Stomach smooth muscle (tissue), 2 donors: ENCODE measurements around the gene CCDC17.
A peak's percentile ranks its signal among the peaks of the same experiment; 100 is the strongest.

Source experiments
- H3K27ac ChIP-seq: one replicate; pipeline ENCODE4 v1.7.0; 2013; ENCODE audit warnings: mild to moderate bottlenecking, low read length, inconsistent platforms
- H3K27me3 ChIP-seq, 2 donors: one replicate each; pipeline ENCODE4 v1.7.0; 2013; ENCODE audit warnings: low read length in 2 of 2; ENCODE audit not compliant: insufficient read depth in 2 of 2, control insufficient read depth in 1 of 2
- H3K36me3 ChIP-seq, 2 donors: one replicate each; pipeline ENCODE4 v1.7.0; 2013; ENCODE audit warnings: low read length in 2 of 2; ENCODE audit not compliant: control insufficient read depth in 2 of 2, insufficient read depth in 2 of 2
- H3K4me1 ChIP-seq: one replicate; pipeline ENCODE4 v1.7.0; 2013; ENCODE audit warnings: low read length; ENCODE audit not compliant: control insufficient read depth, insufficient read depth
- H3K4me3 ChIP-seq, 2 donors: one replicate each; pipeline ENCODE4 v1.7.0; 2013; ENCODE audit warnings: low read length in 2 of 2
- H3K9ac ChIP-seq, 2 donors: one replicate each; pipeline ENCODE4 v1.7.0; 2013; ENCODE audit warnings: low read length in 2 of 2, mild to moderate bottlenecking in 1 of 2
- H3K9me3 ChIP-seq, 2 donors: one replicate each; pipeline ENCODE4 v1.7.0; 2013; ENCODE audit warnings: low read length in 2 of 2; ENCODE audit not compliant: control insufficient read depth in 2 of 2
- donor health status: healthy.
- donor health status: Pancreatic carcinoma.

CCDC17 gene

DNA sequence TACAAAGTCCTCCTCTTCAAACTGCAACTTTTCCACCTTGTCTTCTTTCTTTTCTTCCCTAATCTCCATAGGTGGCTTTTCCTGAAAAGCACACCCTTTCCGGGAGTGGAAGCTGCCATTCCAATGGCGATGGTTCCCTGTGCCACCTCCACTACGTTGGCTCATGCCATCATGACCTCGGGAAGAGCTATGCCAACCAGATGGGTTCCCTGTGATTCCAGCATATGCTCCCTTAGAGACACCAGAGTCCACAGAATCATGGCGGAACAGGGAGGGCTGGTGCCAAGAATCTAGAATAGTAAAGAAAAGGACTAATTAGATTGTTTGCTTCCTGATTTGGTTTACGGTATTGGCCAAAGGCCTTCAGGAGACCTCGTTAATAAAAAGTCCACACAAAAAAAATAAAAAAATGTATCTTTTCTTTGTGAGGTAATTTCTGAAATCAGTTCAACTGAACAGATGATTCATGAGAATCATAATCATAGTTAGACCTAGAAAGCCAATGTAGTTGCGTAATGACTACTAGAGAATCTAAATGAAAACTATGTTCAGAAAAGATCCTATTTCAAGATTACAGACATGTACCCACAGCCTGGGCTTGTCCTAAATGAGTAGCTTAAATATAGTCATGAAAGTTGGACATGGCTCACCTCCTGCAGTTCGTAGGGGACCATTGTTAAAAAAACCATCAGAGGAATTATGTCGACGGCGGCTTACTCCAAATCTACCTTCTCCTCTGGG lies 30.9 kb upstream of the CCDC17 start:
- H3K36me3 ChIP-seq, result peaks cover 50 to 51% of the 10 kb centered on the region in 2 donors
- H3K9ac ChIP-seq, result no peak overlapping the region
- H3K4me3 ChIP-seq, result no peak overlapping the region
- H3K4me1 ChIP-seq, result no peaks in the 10 kb centered on the region
- H3K9me3 ChIP-seq, result no peaks in the 10 kb centered on the region
- no peak overlapping the region for H3K27ac ChIP-seq
- no peaks in the 10 kb centered on the region for H3K27me3 ChIP-seq

GRCh38 chr1:45647248-45648021 lies 23.6 kb upstream of the CCDC17 start:
- peak overlapping the region in 1 of 2 donors; percentile 11 for H3K9ac ChIP-seq
- peaks cover 6% of the 10 kb centered on the region for H3K4me1 ChIP-seq
- H3K9me3 ChIP-seq, result no peaks in the 10 kb centered on the region
- H3K36me3 ChIP-seq, result peaks cover 12 to 17% of the 10 kb centered on the region in 2 donors
- H3K4me3 ChIP-seq, result peak overlapping the region; percentile 22 to 28
- no peaks in the 10 kb centered on the region for H3K27me3 ChIP-seq
- H3K27ac ChIP-seq, result peak overlapping the region; percentile 18

DNA sequence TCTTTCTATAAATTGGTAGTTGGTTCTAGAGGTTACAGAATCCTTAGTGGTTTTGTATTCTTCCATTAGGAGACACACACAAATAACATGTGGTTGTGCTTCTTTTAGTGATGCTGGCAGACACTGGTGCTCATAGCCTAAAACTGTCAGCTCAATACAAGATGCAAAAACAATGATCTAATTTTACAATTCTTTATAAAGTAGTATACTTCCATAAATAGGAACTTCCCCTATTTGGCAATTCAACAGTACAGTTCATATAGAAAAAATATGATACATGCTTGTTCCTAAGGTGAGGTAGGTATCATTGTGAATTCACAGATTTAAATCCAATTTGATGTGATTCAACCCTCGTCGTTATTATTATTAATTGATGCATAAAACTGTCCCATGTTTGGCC lies 20.8 kb upstream of the CCDC17 start:
- Histone ChIP-seq H3K9me3 (no peaks in the 10 kb centered on the region), H3K4me1 (peaks cover 6% of the 10 kb centered on the region), H3K27me3 (no peaks in the 10 kb centered on the region), H3K27ac (no peak overlapping the region), H3K36me3 (peaks cover 13 to 18% of the 10 kb centered on the region in 2 donors), H3K4me3 (no peak overlapping the region), H3K9ac (no peak overlapping the region)

DNA sequence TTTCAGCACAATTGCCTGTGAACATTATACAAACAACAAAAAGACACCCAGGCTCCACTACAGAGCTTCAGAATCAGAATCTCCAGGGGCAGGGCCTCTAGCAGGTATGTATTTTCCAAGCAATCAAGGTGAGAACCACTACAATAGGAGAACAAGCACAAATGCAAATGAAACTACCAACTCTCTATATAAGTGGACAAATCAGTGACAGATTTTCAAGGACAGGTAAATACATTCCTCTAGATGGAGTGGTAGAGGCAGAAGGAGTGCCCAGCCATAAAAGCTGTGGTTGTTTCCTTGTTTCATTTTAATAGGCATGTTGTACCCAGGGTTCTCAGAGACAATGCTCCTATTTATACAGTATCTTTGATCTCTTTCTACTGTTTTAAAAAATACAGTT lies 20.1 kb upstream of the CCDC17 start:
- Histone ChIP-seq H3K36me3 (peaks cover 15 to 21% of the 10 kb centered on the region in 2 donors), H3K27ac (no peak overlapping the region), H3K9ac (no peak overlapping the region), H3K27me3 (no peaks in the 10 kb centered on the region), H3K4me1 (peaks cover 6% of the 10 kb centered on the region), H3K4me3 (no peak overlapping the region), H3K9me3 (no peaks in the 10 kb centered on the region)

DNA sequence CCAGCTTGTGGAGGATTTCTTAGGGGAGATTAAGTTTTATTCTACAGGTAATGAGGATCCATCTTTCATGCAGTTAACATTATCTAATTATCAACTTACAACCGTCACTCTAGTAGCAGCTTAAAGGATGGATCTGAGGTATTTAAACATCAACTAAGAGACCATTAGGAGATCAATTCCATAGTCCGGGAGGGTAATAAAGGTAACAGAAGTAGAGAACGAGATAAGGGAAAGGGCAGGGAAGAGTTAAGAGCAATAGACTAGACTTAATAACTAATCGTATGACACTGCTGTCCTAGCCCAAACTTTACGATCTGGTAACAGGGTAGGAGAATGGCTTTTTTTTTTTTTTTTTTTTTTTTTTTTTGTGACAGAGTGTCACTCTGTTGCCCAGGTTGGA lies 19.5 kb upstream of the CCDC17 start:
- H3K36me3 ChIP-seq, result peaks cover 18 to 25% of the 10 kb centered on the region in 2 donors
- peaks cover 6% of the 10 kb centered on the region for H3K4me1 ChIP-seq
- no peaks in the 10 kb centered on the region for H3K27me3 ChIP-seq
- no peaks in the 10 kb centered on the region for H3K9me3 ChIP-seq
- H3K27ac ChIP-seq, result no peak overlapping the region
- no peak overlapping the region for H3K9ac ChIP-seq
- H3K4me3 ChIP-seq, result no peak overlapping the region

GRCh38 chr1:45640293-45640692 lies 16.4 kb upstream of the CCDC17 start:
- no peak overlapping the region for H3K9ac ChIP-seq
- no peak overlapping the region for H3K27ac ChIP-seq
- no peaks in the 10 kb centered on the region for H3K4me1 ChIP-seq
- no peaks in the 10 kb centered on the region for H3K9me3 ChIP-seq
- H3K27me3 ChIP-seq, result no peaks in the 10 kb centered on the region
- no peak overlapping the region for H3K4me3 ChIP-seq
- H3K36me3 ChIP-seq, result peaks cover 28 to 30% of the 10 kb centered on the region in 2 donors

DNA sequence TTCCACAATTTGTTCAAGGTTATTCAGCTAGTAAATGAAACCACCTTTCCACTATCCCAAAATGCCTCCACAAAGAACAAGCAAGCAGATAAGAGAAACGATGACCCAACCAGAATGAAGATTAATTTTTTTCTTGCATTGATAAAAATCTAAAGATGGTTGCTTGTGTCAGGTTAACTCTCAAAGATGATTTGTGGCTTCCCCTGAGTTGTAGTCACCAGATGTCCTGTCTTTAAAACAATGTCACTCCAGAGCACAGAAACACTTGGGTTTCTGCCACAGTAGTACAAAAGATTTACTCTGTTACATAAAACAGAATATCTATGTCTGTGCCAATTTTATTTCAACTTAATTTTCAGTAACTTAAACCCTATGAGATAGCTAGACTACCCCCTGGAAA lies 11.4 kb upstream of the CCDC17 start:
- Histone ChIP-seq H3K4me1 (no peaks in the 10 kb centered on the region), H3K27me3 (no peaks in the 10 kb centered on the region), H3K9ac (no peak overlapping the region), H3K27ac (no peak overlapping the region), H3K9me3 (no peaks in the 10 kb centered on the region), H3K36me3 (peaks cover 44 to 52% of the 10 kb centered on the region in 2 donors), H3K4me3 (no peak overlapping the region)

DNA sequence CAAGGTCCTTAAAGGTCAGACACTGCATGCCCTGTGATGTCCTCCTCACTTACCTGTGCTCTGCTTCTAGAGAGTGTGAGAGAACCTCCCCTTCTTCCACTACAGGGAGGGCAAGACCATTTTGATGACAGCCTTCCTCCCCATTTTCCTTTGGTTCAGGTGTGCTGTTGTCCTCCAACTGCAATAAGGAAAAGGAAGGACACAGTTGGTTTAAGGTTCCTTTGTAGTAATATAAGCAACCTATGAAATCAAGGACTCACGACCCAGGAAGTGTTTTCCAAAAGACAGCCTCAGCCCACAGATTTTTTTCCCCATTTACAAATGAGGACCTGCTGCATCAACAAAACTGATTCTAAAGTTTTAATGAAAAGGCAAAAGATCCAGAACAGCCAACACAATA lies 6.6 kb upstream of the CCDC17 start:
- Histone ChIP-seq H3K9ac (no peak overlapping the region), H3K36me3 (peaks cover 50 to 61% of the 10 kb centered on the region in 2 donors), H3K27ac (no peak overlapping the region), H3K4me3 (no peak overlapping the region), H3K27me3 (no peaks in the 10 kb centered on the region), H3K9me3 (no peaks in the 10 kb centered on the region), H3K4me1 (no peaks in the 10 kb centered on the region)

DNA sequence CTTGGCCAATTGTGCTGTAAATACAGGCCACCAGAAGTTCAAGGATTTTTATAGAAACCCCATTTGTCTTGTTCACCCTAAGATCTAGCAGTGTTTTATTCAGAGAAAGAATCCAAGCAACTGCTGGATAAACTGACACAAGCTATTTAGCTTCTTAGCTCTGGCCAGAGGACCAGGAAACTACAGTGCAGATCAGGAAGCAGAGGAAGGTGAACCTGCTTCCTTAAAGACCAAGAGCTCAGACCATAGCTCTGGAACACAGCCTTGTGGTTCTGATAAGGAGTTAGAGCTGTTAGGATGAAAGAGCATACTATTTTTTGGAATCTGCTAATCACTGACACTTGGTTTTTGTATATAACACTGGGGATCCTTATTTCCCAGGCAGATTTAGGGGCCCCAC lies 5.2 kb upstream of the CCDC17 start:
- Histone ChIP-seq H3K4me1 (no peaks in the 10 kb centered on the region), H3K9ac (no peak overlapping the region), H3K4me3 (no peak overlapping the region), H3K9me3 (no peaks in the 10 kb centered on the region), H3K36me3 (peaks cover 48 to 56% of the 10 kb centered on the region in 2 donors), H3K27ac (no peak overlapping the region), H3K27me3 (no peaks in the 10 kb centered on the region)

- no peaks in the 10 kb centered on the region for H3K27me3 ChIP-seq
- peak overlapping the region in 1 of 2 donors; percentile 20 for H3K9ac ChIP-seq
- H3K27ac ChIP-seq, result no peak overlapping the region
- H3K4me1 ChIP-seq, result peaks cover 7% of the 10 kb centered on the region
- peak overlapping the region in 1 of 2 donors; percentile 40 for H3K4me3 ChIP-seq
- H3K9me3 ChIP-seq, result no peaks in the 10 kb centered on the region
- H3K36me3 ChIP-seq, result peaks cover 12 to 16% of the 10 kb centered on the region in 2 donors
Measured at GRCh38 chr1:45622524-45623394, 1.1 kb downstream of the CCDC17 start.
